Thyroid gland (tissue), 4 donors: ENCODE results near the gene SMIM41. TPM values are rescaled to one million over a fixed set of nuclear protein-coding genes. Genes with fewer than 3 reads are reported as not detected.
A peak's percentile ranks its signal among the peaks of the same experiment; 100 is the strongest.

ENCODE experiments used
- DNase-seq, 2 donors: peaks; one replicate each; pipeline ENCODE4 v3.0.0-alpha.2; 2019
- H3K27ac ChIP-seq, 3 donors: fragments of 200-600 bp; sonication (generic); 1 replicate in 2 of 3; 2 replicates in 1 of 3; pipeline ENCODE4 v1.5.1; 2016 to 2019; ENCODE audit warnings: mild to moderate bottlenecking in 1 of 3, moderate library complexity in 1 of 3
- H3K27me3 ChIP-seq: fragments of 200-600 bp; sonication (generic); one replicate; pipeline ENCODE4 v1.5.1; 2019
- H3K36me3 ChIP-seq, 2 donors: fragments of 200-600 bp; sonication (generic); one replicate each; pipeline ENCODE4 v1.5.1; 2016 to 2019
- H3K4me1 ChIP-seq, 2 donors: fragments of 200-600 bp; sonication (generic); one replicate each; pipeline ENCODE4 v1.5.1; 2017 to 2019
- H3K4me3 ChIP-seq, 3 donors: fragments of 200-600 bp; sonication (generic); replicated peaks in 1 of 3; 1 replicate in 2 of 3; 2 replicates in 1 of 3; pipeline ENCODE4 v1.5.1; 2016; ENCODE audit warnings: mild to moderate bottlenecking in 1 of 3
- H3K9me3 ChIP-seq: fragments of 200-600 bp; sonication (generic); one replicate; pipeline ENCODE4 v1.5.1; 2017
- POLR2A ChIP-seq, 2 donors: fragments of 450-650 bp; IDR thresholded peaks; one replicate each; pipeline ENCODE4 v1.6.1; 2017; ENCODE audit warnings: antibody characterized with exemption in 2 of 2, mild to moderate bottlenecking in 2 of 2, moderate library complexity in 1 of 2
- WGBS, 2 donors: methylation state at CpG; one replicate each; pipeline ENCODE4 v1.1.5; 2017; 5-methylcytosine and 5-hydroxymethylcytosine counted together
- intact Hi-C: fragments of 100-400 bp; cut with DNase I; formaldehyde crosslinking; loops from one replicate; pipeline ENCODE4 v1.15.1; 2023
- total RNA-seq, 4 donors: library from RNA; depleted of rRNA; stranded (reverse); fragments of >200 nt; gene quantifications; one replicate each; pipeline ENCODE4 v1.2.3, GENCODE V29; 2016
- TF ChIP-seq, protein P1 (sequence below), 6 experiments: fragments of 200-600 bp in 3 of 6; fragments of 450-650 bp in 3 of 6; sonication (generic) in 3 of 6; IDR thresholded peaks; one replicate each; pipeline ENCODE4 v1.5.1; 2016 to 2019; ENCODE audit warnings: antibody characterized with exemption in 6 of 6, mild to moderate bottlenecking in 2 of 6, inconsistent platforms in 1 of 6, moderate library complexity in 1 of 6

The SMIM41 gene
- total RNA-seq, 4 donors from 2014 or later, result 0.67 TPM; not detected in 3

- 77 to 92% methylated on average over 3 of the region's 3 CpGs for WGBS, 2 donors
- no peak overlapping the region for H3K4me3 ChIP-seq
- H3K27ac ChIP-seq, result peak overlapping the region; percentile 95 to 98 (median 95)
- no peaks in the 10 kb centered on the region for H3K27me3 ChIP-seq
- no peak for DNase-seq
- TF ChIP-seq, protein P1, sequence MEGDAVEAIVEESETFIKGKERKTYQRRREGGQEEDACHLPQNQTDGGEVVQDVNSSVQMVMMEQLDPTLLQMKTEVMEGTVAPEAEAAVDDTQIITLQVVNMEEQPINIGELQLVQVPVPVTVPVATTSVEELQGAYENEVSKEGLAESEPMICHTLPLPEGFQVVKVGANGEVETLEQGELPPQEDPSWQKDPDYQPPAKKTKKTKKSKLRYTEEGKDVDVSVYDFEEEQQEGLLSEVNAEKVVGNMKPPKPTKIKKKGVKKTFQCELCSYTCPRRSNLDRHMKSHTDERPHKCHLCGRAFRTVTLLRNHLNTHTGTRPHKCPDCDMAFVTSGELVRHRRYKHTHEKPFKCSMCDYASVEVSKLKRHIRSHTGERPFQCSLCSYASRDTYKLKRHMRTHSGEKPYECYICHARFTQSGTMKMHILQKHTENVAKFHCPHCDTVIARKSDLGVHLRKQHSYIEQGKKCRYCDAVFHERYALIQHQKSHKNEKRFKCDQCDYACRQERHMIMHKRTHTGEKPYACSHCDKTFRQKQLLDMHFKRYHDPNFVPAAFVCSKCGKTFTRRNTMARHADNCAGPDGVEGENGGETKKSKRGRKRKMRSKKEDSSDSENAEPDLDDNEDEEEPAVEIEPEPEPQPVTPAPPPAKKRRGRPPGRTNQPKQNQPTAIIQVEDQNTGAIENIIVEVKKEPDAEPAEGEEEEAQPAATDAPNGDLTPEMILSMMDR (IDR thresholded peaks at IDR 0.05), result no peak
- no peak for TF ChIP-seq POLR2A (IDR thresholded peaks at IDR 0.05)
- no peaks in the 10 kb centered on the region for H3K36me3 ChIP-seq
- peaks cover 53 to 86% of the 10 kb centered on the region in 2 donors for H3K4me1 ChIP-seq
- no peaks in the 10 kb centered on the region for H3K9me3 ChIP-seq
- intact Hi-C loops, result no loop called here
These were observed 38.5 kb upstream of the SMIM41 start for GRCh38 chr12:52041035-52041434.

DNA sequence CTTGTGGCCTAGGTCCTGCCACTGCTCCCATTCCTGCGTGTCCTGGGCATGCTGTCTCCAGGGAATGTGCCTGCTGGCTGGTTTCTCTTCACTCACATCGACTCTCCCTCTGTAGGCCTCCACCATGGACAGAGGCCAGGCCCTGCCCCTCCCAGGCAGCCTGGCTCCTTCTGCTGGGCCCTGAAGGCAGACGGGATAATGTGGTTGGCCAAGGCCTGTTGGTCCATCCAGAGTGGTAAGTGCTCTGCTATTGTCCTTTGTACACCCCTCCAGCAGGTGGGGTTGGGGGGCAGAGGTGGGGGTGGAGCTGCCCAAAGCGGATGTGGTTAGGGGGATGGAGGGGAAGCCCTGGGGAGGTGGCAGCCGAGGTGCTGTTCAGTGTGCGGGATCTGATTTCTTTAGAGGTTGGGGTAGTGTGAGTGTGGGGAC, 37.8 kb upstream of the SMIM41 start:
- peak; percentile 55 to 62 for DNase-seq
- Histone ChIP-seq H3K9me3 (no peaks in the 10 kb centered on the region), H3K4me1 (peaks cover 46 to 86% of the 10 kb centered on the region in 2 donors), H3K36me3 (no peaks in the 10 kb centered on the region), H3K27me3 (no peaks in the 10 kb centered on the region), H3K4me3 (no peak overlapping the region), H3K27ac (peak overlapping the region; percentile 95 to 98 (median 95))
- TF ChIP-seq, protein P1 (IDR thresholded peaks at IDR 0.05), result no peak
- TF ChIP-seq POLR2A (IDR thresholded peaks at IDR 0.05), result no peak
- intact Hi-C loops, result no loop called here
- 51 to 64% methylated on average over 5 of the region's 6 CpGs for WGBS, 2 donors

- WGBS, 2 donors, result 47 to 52% methylated on average over 7 to 8 of the region's 8 CpGs
- TF ChIP-seq POLR2A (IDR thresholded peaks at IDR 0.05), result no peak
- TF ChIP-seq, protein P1 (IDR thresholded peaks at IDR 0.05), result no peak
- Histone ChIP-seq H3K9me3 (no peaks in the 10 kb centered on the region), H3K4me1 (peaks cover 42 to 86% of the 10 kb centered on the region in 2 donors), H3K27me3 (no peaks in the 10 kb centered on the region), H3K4me3 (no peak overlapping the region), H3K36me3 (no peaks in the 10 kb centered on the region), H3K27ac (peak overlapping the region; percentile 95 to 98 (median 95))
- DNase-seq, result no peak
- intact Hi-C loops, result no loop called here
These were observed 36.7 kb upstream of the SMIM41 start for GRCh38 chr12:52042706-52043385.

GRCh38 chr12:52043386-52044212, 35.9 kb upstream of the SMIM41 start:
- Histone ChIP-seq H3K36me3 (no peaks in the 10 kb centered on the region), H3K27ac (peak overlapping the region; percentile 95 to 98 (median 95)), H3K4me1 (peaks cover 34 to 79% of the 10 kb centered on the region in 2 donors), H3K4me3 (no peak overlapping the region), H3K9me3 (no peaks in the 10 kb centered on the region), H3K27me3 (no peaks in the 10 kb centered on the region)
- DNase-seq, result peak; percentile 92 to 94
- intact Hi-C loops, result no loop called here
- 39 to 44% methylated on average over 18 to 20 of the region's 21 CpGs for WGBS, 2 donors
- TF ChIP-seq, protein P1 (IDR thresholded peaks at IDR 0.05), result no peak
- TF ChIP-seq POLR2A (IDR thresholded peaks at IDR 0.05), result peak in 1 of 2 donors; percentile 72
